Measurements from ENCODE around the gene TBX15. TPM values are rescaled to one million over a fixed set of nuclear protein-coding genes. Genes with fewer than 3 reads are reported as not detected.
"Not testable (repeated sequence)": the region's sequence is repeated elsewhere in the genome, so short reads cannot be mapped to it uniquely, and the experiment has no call there.

Gene TBX15
- total and polyA plus RNA-seq, 9 donors, result 0.08 to 0.60 (median 0.20) TPM; not detected in 1

DNA sequence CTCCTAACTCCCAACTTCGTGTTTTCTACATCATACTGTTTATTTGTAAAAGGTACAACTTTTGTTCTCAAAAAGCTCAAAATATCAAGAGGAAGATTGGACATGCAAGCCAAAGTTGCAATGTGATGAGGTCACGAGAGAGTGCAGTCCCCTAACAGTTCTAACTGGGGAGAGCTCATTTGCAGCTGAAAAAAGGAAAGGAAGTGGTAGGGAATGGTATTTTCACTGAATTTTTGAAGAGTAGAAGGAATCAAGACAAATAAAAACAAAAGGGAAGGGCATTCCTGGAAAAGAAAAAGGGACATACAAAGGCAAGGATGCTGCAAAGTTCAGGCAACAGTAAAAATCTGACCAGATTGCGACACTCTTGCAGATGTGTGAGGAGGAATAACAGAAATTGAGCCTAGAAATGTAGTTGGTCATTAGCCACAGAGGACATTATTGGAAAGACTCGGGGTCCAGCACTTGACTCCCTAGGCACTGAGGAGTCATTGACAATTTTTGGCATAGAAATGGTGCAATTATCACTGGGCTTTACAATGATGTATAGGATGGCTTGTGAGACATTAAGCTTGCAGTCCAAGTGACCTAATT lies 67.9 kb downstream of the TBX15 start:
- H3K27ac ChIP-seq, result no peak overlapping the region
- no peaks in the 10 kb centered on the region for H3K36me3 ChIP-seq
- no peak overlapping the region for H3K4me3 ChIP-seq
- no peaks in the 10 kb centered on the region for H3K9me3 ChIP-seq
- intact Hi-C loops (cut with DNase I), result no loop called here
- 67 to 73% (median 70%) methylated on average over 4 of the region's 4 CpGs for WGBS, 3 donors
- TF ChIP-seq, protein P1, sequence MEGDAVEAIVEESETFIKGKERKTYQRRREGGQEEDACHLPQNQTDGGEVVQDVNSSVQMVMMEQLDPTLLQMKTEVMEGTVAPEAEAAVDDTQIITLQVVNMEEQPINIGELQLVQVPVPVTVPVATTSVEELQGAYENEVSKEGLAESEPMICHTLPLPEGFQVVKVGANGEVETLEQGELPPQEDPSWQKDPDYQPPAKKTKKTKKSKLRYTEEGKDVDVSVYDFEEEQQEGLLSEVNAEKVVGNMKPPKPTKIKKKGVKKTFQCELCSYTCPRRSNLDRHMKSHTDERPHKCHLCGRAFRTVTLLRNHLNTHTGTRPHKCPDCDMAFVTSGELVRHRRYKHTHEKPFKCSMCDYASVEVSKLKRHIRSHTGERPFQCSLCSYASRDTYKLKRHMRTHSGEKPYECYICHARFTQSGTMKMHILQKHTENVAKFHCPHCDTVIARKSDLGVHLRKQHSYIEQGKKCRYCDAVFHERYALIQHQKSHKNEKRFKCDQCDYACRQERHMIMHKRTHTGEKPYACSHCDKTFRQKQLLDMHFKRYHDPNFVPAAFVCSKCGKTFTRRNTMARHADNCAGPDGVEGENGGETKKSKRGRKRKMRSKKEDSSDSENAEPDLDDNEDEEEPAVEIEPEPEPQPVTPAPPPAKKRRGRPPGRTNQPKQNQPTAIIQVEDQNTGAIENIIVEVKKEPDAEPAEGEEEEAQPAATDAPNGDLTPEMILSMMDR (IDR thresholded peaks at IDR 0.05), result no peak
- TF ChIP-seq EP300 (IDR thresholded peaks at IDR 0.05), result no peak
- no peak for TF ChIP-seq POLR2A (IDR thresholded peaks at IDR 0.05)
- no peaks in the 10 kb centered on the region for H3K4me1 ChIP-seq (ENCODE audit: insufficient read depth)
- no peaks in the 10 kb centered on the region for H3K27me3 ChIP-seq
- no peak for DNase-seq

DNA sequence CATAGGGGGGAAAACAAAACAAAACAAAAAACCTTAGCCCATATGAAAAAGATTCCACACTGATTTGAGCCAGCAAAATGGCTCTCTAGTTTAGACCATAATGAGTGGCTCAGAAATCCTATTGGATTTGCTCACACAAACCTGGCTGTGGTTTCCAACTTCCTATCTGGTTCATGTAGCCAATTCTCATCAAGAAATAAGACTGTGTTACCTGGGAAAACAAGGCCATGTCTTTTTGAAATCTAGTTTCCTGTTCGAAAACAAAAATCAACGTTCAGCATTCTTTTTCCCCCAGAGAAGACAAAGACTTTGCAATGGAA lies 69.2 kb downstream of the TBX15 start:
- Histone ChIP-seq H3K36me3 (no peaks in the 10 kb centered on the region), H3K27ac (no peak overlapping the region), H3K4me3 (no peak overlapping the region), H3K9me3 (no peaks in the 10 kb centered on the region), H3K4me1 (ENCODE audit: insufficient read depth) (no peaks in the 10 kb centered on the region), H3K27me3 (no peaks in the 10 kb centered on the region)
- TF ChIP-seq POLR2A (IDR thresholded peaks at IDR 0.05) (no peak), EP300 (IDR thresholded peaks at IDR 0.05) (no peak)
- TF ChIP-seq, protein P1 (IDR thresholded peaks at IDR 0.05), result no peak
- DNase-seq, result no peak
- WGBS, 3 donors, result 70 to 86% (median 74%) methylated on average over 2 of the region's 2 CpGs
- intact Hi-C loops (cut with DNase I), result no loop called here

DNA sequence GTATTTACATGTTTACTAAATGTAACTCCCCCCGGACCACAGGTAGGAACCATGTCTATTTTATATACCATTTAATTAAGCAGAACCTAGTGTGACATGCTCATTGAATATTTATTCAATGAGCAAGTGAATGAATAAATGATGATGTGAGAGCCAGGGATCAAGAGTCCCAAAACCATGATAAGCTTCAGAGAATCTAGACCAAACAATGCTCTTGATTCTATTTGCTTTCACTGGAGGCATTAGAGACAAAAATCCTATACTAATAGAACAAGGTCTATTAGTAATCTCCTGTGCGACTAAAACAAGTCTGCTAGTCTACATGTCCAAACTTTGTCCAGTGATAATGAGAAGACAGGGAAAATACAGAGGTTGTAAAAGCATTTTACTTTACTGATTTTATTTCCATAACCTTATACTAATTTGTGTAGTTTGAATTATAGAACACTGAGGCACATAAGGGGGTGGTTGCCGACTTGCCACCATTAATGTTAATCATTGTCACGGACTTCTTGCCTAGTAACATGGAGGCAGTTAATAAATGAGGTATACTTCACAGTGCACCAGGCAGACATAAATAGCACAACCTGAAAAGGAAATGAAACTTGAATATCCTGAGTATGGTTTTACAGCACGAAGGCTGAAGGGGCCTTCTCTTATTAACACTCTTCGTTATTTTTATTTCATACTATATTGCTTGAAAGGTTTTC lies 69.8 kb downstream of the TBX15 start:
- DNase-seq, result no peak
- Histone ChIP-seq H3K9me3 (no peaks in the 10 kb centered on the region), H3K4me1 (ENCODE audit: insufficient read depth) (no peaks in the 10 kb centered on the region), H3K27me3 (no peaks in the 10 kb centered on the region), H3K4me3 (no peak overlapping the region), H3K27ac (no peak overlapping the region), H3K36me3 (no peaks in the 10 kb centered on the region)
- intact Hi-C loops (cut with DNase I), result no loop called here
- TF ChIP-seq, protein P1 (IDR thresholded peaks at IDR 0.05), result no peak
- TF ChIP-seq EP300 (IDR thresholded peaks at IDR 0.05), result no peak
- no peak for TF ChIP-seq POLR2A (IDR thresholded peaks at IDR 0.05)
- 86 to 88% (median 88%) methylated on average over 6 of the region's 6 CpGs for WGBS, 3 donors

DNA sequence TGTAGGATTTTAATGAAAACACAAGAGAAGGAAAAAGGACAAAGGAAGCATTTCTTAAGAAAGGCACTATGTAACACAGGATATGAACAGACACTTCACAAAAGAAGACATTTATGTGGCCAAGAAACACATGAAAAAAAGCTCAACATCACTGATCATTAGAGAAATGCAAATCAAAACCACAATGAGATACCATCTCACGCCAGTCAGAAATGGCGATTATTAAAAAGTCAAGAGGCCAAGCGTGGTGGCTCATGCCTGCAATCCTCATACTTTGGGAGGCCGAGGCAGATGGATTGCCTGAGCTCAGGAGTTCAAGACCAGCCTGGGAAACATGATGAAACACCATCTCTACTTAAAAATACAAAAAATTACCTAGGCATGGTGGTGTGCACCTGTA lies 71.8 kb downstream of the TBX15 start:
- intact Hi-C loops (cut with DNase I); H3K27ac ChIP-seq; H3K27me3 ChIP-seq; H3K4me3 ChIP-seq; H3K9me3 ChIP-seq; DNase-seq; H3K36me3 ChIP-seq; H3K4me1 ChIP-seq (ENCODE audit: insufficient read depth): not testable (repeated sequence)
- 84 to 90% (median 90%) methylated on average over 4 of the region's 4 CpGs for WGBS, 3 donors

DNA sequence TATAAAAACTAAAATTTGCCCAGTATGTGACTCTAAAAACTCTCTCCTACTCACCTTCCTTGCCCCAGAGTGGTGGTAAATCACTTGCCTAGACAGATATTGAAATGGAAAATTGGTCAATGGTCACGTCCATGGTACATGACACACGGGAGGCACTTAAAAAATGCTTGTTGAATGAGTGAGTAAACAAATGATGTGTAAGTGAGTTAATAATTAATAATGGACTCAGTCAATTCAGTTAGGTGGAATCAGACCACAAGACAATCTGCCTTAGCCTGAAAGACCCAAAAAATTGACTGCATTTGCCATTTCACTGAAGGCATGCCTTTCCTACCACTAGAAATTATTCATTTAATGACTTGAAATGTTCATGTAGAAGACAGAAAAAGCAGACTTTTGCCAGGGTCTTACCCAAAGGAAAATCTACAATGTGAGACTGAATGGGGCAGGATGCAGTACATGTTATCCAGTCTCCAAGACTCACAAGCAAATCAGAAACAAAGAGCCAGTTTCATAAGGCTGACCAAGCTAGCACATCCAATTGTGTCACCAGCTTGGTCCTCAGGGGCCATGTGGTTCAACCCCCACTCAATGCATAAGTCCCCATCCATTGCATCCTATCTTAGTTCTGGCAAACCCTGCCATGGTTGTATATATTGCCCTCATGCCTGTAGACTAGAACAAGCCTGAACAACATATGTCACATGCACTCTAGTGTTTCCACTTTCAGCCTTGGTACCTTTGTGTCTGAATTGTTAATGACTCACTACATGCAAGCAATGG lies 73.6 kb downstream of the TBX15 start:
- TF ChIP-seq, protein P1 (IDR thresholded peaks at IDR 0.05), result no peak
- no peak for TF ChIP-seq POLR2A (IDR thresholded peaks at IDR 0.05)
- TF ChIP-seq EP300 (IDR thresholded peaks at IDR 0.05), result no peak
- no peaks in the 10 kb centered on the region for H3K36me3 ChIP-seq
- no peaks in the 10 kb centered on the region for H3K27me3 ChIP-seq
- DNase-seq, result no peak
- H3K4me1 ChIP-seq (ENCODE audit: insufficient read depth), result no peaks in the 10 kb centered on the region
- no peaks in the 10 kb centered on the region for H3K9me3 ChIP-seq
- H3K4me3 ChIP-seq, result no peak overlapping the region
- no peak overlapping the region for H3K27ac ChIP-seq
- WGBS, 3 donors, result 53 to 66% (median 63%) methylated on average over 2 of the region's 2 CpGs
- intact Hi-C loops (cut with DNase I), result no loop called here
